GM13977 (cell line): ENCODE data around the gene SYCE1.

Experiments used
- DNase-seq: peaks from one replicate; pipeline ENCODE4 v3.0.0; 2012; ENCODE audit warnings: low spot score
- CTCF ChIP-seq: IDR thresholded peaks from 2 replicates; pipeline ENCODE4 v1.5.1; 2012; ENCODE audit warnings: mild to moderate bottlenecking, control low read depth; ENCODE audit not compliant: insufficient read depth; ENCODE audit errors: extremely low read depth, missing control alignments
- in situ Hi-C: fragments of 300-500 bp; cut with MboI; formaldehyde crosslinking; loops from one replicate; pipeline ENCODE4 v1.12.0; 2022; ENCODE audit warnings: low sequenced_read_pairs, low pct_unique_long_range_greater_than_20kb, mixed read lengths, inconsistent platforms; ENCODE audit not compliant: unreplicated experiment

SYCE1 gene

GRCh38 chr10:133567609-133568286 is 2.4 kb upstream of the SYCE1 start:
- in situ Hi-C loops: no loop called here
- no peak for TF ChIP-seq CTCF
- no peak for DNase-seq

DNA sequence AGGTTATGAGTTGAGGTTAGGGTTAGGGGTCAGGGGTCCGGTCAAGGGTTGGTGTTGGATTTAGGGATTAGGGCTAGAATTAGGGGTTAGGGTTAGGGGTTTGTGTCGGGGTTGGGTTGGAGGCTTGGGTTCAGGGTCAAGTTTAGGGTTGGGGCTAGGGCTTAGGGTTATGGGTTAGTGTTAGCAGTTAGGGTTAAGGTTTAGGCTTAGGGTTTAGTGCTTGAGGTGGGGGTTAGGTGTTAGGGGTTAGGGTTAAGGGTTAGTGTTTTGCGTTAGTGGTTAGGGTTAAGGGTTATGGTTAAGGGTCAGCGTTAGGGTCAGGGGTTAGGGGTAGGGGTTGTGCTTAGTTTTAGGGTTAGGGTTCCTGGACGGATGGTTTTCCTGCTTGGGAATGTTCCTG is 1.7 kb upstream of the SYCE1 start:
- TF ChIP-seq CTCF: no peak
- in situ Hi-C loops: no loop called here
- DNase-seq: no peak

GRCh38 chr10:133564816-133565215 is 567 bp downstream of the SYCE1 start:
- TF ChIP-seq CTCF: no peak
- DNase-seq: no peak
- in situ Hi-C loops: no loop called here

- in situ Hi-C loops: no loop called here
- DNase-seq: no peak
- no peak for TF ChIP-seq CTCF
These were observed 6.2 kb downstream of the SYCE1 start for GRCh38 chr10:133559216-133559615.

GRCh38 chr10:133557381-133557780 is 8.0 kb downstream of the SYCE1 start:
- in situ Hi-C loops: no loop called here
- TF ChIP-seq CTCF: no peak

DNA sequence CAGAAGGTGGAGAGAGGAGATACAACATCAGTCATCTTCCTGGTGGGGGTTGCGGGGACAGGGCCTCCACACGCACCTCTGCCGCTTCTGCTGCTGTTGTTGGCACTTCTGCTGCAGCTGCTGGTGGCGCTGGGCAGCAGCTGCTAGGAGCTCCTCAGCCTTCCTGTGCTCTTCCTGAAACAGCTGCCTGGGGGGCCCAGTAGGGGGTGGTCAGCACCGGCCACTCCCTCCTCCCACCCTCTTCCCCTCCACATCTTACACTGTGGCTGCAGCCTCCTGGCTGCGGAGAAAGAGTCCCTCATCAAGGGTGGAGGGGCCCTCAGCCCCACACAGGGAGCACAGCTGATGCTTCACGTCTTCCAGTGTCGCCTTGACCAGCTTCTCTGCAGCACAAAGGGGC is 9.9 kb downstream of the SYCE1 start:
- DNase-seq: no peak
- in situ Hi-C loops: no loop called here
- no peak for TF ChIP-seq CTCF

More at GRCh38 chr10:133557381-133557780, 8.0 kb downstream of the SYCE1 start:
- DNase-seq: no peak
